GM19397 (cell line): Measurements from ENCODE around the gene CDH13.

Source experiments
- ATAC-seq: cut with Tn5 transposase; IDR thresholded peaks from one replicate; pipeline ENCODE4 v1.9.1; 2021; ENCODE audit warnings: mild to moderate bottlenecking, moderate library complexity; ENCODE audit not compliant: unreplicated experiment

The CDH13 gene

DNA sequence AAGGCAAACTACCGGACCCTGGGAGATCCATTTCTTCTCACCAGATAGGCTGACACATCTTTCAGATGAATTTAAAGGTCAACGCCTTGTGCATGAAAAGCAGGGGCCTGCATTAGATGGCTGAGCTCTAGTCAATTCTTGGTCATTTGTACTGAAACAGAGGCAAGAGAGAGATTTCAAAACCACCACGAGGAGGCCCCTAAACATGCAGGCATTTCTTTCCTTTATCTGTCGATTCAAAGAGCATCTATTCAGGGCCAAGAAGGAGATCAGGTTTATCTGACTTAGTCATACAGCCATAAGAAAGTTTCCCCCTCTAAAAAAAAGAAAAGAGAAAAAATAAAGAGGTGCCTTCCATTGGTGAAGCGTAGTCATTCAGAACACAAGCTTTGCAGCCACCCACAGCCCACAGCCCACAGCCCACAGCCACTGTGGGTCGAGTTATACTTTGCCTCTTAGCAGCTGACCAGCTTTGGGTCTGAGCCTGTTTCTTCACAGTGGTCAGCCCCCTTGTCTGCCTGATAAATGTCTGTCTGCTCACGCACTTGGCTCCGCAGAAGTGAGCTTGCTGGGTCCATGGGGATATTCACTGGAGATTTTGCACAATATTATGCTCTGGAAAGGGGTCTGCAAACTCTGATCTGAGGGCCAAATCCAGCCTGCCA is 207.5 kb downstream of the CDH13 start:
- ATAC-seq = no peak

DNA sequence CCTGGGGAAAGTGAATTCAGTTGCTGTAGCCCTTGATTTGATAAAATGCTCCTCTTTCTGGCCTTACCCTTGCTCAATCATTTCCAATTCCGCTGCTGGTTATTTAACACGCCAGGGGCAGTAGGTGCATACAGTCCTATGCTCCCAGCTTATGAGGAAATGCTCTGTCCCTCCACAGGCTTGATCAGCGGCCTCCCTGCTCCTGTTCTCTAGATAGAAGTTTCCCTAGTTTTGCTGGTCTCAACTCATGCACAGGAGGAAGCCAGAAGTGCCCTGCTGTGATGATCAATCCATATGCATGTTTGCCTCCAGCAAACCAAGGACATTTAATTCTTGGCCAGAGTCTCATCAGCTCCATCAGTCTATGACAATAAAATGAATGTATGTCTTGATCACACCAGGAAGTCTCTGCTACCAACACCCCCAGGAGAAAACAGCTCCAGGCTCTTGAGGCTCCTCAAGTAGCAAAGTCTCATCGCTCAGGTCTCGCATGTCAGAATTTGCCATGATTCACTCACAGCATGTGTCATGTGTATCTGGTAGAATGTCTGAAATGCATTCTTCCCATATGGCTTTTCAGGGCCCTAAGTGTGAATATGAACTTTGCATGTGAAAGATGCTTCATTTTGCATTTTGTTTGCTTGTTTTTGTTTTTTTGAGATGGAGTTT is 208.9 kb downstream of the CDH13 start:
- ATAC-seq = no peak

GRCh38 chr16:82841108-82841507 is 214.3 kb downstream of the CDH13 start:
- no peak for ATAC-seq

- ATAC-seq = no peak
These were observed 217.0 kb downstream of the CDH13 start for GRCh38 chr16:82843606-82844271.

GRCh38 chr16:82845116-82845515 is 218.3 kb downstream of the CDH13 start:
- no peak for ATAC-seq

- ATAC-seq = no peak
These were observed 220.0 kb downstream of the CDH13 start for GRCh38 chr16:82846806-82847205.

DNA sequence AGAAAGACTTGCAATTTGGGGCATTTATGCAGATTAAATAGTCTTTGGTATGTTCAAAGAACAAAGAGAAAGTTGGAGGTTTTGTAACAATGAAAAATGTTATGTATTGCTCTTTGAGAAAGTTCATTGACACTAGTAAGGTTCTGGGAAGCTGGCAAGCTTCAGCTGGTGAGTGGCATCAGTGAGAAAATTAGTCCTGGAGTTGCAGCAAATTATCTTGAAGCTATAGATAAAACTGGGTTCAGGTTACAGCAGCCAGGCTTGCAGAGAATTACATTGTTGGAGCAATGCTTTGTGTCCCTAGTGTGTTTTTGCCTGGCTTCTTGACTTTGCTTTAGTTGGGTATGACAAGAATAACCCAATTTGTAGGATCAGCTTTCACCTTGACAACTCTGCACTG is 221.2 kb downstream of the CDH13 start:
- no peak for ATAC-seq

- no peak for ATAC-seq
These were observed 225.7 kb downstream of the CDH13 start for GRCh38 chr16:82852388-82853008.

DNA sequence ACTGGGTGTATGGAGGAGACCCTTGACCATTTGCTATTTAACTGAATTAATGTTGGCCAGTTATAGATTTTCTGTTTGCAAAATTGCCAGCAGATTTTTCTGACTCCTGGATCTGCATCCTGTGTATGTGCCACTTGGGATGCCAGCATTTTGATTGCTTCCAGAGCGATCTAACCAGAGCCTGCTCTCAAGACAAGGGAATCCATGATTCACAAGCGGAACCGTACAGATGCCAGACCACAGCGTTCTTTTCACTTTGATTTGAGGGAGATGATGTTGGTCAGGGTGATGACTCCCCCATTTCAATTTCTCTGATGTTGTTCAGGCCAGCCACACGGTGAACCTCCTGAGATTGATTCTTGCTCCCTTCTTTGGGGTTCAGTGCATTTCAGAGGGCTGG is 228.7 kb downstream of the CDH13 start:
- ATAC-seq = no peak

GRCh38 chr16:82857693-82858365 is 231.1 kb downstream of the CDH13 start:
- no peak for ATAC-seq

DNA sequence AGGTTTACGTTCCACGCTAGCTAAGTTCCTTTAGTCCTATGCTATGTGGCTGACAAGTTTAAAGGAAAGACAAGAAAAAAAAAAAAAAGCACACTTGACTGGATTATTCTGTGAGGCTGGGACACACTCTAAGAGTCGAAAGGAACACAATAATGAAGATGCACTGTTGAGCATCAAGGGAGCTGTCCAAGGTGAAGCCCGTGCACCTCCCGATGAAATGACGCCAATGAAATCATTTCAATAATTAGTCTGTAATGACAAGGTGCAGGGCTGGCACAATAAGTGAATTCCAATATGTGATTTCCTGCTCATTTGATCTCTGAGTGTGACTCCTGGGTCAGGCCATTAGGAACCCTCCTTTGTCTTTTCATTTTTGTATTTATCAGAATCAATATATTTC is 232.9 kb downstream of the CDH13 start:
- ATAC-seq = no peak

GRCh38 chr16:82860071-82860470 is 233.3 kb downstream of the CDH13 start:
- ATAC-seq = no peak

DNA sequence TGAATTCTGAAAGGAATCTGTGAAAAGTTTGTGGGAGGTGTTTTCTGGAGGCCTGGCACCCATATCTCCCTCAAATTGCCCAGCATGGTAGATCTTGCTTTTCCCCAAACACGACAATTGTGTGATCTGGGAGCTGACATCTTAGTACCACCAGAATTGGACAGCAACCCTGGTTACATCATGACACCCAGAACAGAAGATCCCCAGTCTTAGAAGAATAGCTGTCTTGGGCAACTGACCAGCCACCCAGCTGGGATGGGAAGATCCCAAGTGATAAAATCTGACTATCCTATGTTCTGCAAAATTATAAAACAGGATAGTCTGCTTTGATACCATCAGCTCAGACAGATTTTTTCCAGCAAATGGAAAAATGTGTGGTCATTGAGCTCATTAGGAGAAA is 235.3 kb downstream of the CDH13 start:
- no peak for ATAC-seq

- ATAC-seq = no peak
These were observed 237.7 kb downstream of the CDH13 start for GRCh38 chr16:82864332-82865040.

GRCh38 chr16:82865412-82865811 is 238.6 kb downstream of the CDH13 start:
- ATAC-seq = no peak

GRCh38 chr16:82867485-82867884 is 240.7 kb downstream of the CDH13 start:
- no peak for ATAC-seq

DNA sequence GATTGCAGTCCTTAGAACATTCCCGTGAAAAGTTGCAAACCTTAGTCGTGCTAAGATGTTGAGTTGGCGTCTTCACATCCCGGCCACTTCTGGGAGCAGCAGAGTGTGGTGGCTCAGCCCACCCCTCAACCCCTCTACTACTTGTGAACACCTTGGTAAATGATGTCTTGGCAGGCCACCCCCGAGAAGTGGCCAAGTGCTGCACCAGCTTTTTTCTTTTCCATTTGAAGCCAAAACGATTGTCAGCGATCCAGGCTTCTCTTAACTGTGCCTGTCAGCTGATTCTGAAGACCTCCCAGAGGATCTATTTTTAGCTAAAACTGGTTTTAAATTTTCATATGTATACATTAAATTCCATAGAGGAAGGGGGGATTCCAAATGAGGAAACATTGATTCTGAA is 247.5 kb downstream of the CDH13 start:
- ATAC-seq = no peak

DNA sequence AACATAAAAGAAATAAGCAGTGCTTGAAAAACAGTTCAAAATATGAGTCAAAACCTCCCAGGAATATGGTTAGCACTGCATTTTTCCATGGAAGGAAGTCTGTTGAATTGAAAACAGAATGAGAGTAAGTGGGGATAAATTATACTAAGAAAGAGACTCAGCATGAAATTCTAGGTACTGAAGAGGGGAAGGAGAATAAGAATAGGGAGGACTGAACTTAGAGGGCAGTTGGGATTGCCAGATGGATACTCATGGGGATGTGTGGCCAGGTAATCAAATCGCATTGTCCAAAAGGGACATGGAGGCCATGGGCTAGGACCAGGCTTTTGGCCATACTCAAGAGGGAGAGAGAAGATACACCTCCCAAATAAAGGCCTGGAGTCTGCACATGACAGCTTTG is 247.9 kb downstream of the CDH13 start:
- no peak for ATAC-seq

GRCh38 chr16:82876951-82877350 is 250.2 kb downstream of the CDH13 start:
- ATAC-seq = no peak

DNA sequence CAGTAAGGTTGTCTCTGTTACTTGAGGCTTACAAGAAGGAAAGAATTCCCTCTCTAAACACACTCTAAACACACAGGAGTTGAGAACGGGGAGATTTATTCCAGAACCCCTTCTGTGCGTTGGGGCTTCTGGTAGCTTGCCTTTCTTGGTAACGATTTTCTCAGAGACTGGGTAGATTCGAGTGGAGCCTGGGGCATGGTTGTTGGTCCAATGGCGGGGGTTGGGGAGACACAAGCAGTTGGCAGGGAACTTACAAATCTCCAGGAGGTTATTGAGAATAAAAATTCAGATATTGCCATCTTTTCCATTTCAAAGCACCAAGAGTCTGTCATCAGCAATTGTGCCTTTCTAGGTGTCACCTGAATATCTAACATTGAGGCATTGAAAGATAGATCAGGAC is 251.7 kb downstream of the CDH13 start:
- ATAC-seq = no peak

DNA sequence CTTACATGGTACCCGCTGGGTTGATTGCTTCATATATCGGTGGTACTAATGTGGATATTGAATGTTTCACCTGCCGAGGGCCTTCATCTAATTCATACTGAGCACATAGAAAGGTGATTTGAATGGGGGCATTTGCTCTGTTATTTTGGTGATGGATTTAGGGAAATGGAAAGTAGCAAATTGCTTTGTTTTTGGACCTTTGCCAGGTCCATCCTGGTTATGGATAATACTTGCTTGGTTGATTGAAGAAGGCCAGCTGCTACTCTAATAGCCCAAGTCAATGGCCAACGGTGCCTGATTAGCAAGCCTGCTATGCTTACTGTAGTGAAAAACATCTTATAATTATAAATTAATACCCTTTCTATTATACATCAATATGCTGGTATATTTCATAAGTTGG is 253.6 kb downstream of the CDH13 start:
- ATAC-seq = no peak
